Progenitor cell of endocrine pancreas (in vitro differentiated cells): Measurements from ENCODE around the gene DPP4. TPM values are rescaled to one million over a fixed set of nuclear protein-coding genes. Genes with fewer than 3 reads are reported as not detected.
"Not testable (repeated sequence)": the region's sequence is repeated elsewhere in the genome, so short reads cannot be mapped to it uniquely, and the experiment has no call there.

ENCODE experiments used
- DNase-seq: peaks from one replicate; pipeline ENCODE4 v3.0.0; 2021; ENCODE audit warnings: low spot score; ENCODE audit not compliant: unreplicated experiment
- H3K27ac Mint-ChIP-seq: 2 replicates; pipeline ENCODE4 v1.8.0; 2021; ENCODE audit warnings: mild to moderate bottlenecking, moderate library complexity, mixed read lengths
- H3K27me3 Mint-ChIP-seq: 2 replicates; pipeline ENCODE4 v1.8.0; 2021; ENCODE audit warnings: mixed read lengths
- H3K36me3 Mint-ChIP-seq: 2 replicates; pipeline ENCODE4 v1.8.0; 2022; ENCODE audit warnings: mixed read lengths; ENCODE audit not compliant: insufficient read depth
- H3K4me1 Mint-ChIP-seq: 2 replicates; pipeline ENCODE4 v1.8.0; 2021; ENCODE audit warnings: low read depth, mixed read lengths
- H3K4me3 Mint-ChIP-seq: 2 replicates; pipeline ENCODE4 v1.8.0; 2021; ENCODE audit warnings: low read depth, mild to moderate bottlenecking, moderate library complexity, mixed read lengths
- H3K9me3 Mint-ChIP-seq: 2 replicates; pipeline ENCODE4 v1.8.0; 2021; ENCODE audit warnings: low read depth, mixed read lengths
- CTCF ChIP-seq: fragments of 200-600 bp; sonication (generic); IDR thresholded peaks from one replicate; pipeline ENCODE4 v1.5.0; 2021; ENCODE audit warnings: antibody characterized with exemption, mild to moderate bottlenecking; ENCODE audit not compliant: unreplicated experiment
- total RNA-seq: library from RNA; stranded (reverse); gene quantifications from 2 replicates; pipeline ENCODE4 v1.2.1, GENCODE V29; 2021

DPP4 gene
- total RNA-seq, 1 donor from 2014 or later: 3.2 TPM

- no peak for TF ChIP-seq CTCF
- peaks cover 3% of the 10 kb centered on the region for H3K27me3 Mint-ChIP-seq
- no peak for DNase-seq
- H3K4me3 Mint-ChIP-seq: no peak overlapping the region
- H3K27ac Mint-ChIP-seq: no peak overlapping the region
- no peaks in the 10 kb centered on the region for H3K36me3 Mint-ChIP-seq
- no peaks in the 10 kb centered on the region for H3K9me3 Mint-ChIP-seq
- no peaks in the 10 kb centered on the region for H3K4me1 Mint-ChIP-seq
These were observed 113.0 kb downstream of the DPP4 start for GRCh38 chr2:161961061-161961460.

DNA sequence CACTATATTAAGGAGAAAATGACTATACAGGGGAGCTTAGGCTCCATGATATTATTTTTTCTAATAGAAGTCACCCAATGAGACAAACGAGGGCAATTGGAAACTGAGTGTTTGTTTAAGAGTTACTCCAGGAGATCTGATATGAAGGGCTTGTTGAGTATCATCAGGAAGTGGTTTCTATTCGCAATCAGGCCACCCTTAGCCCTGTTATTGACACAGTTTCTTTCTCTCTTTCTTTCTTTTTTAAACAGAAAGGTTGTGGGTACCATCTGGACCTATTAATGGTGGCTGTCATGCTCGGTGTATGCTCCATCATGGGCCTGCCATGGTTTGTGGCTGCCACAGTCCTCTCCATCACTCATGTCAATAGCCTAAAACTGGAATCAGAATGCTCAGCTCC is 117.3 kb downstream of the DPP4 start:
- no peak for DNase-seq
- no peak overlapping the region for H3K27ac Mint-ChIP-seq
- no peaks in the 10 kb centered on the region for H3K4me1 Mint-ChIP-seq
- H3K27me3 Mint-ChIP-seq: peaks cover 12% of the 10 kb centered on the region
- H3K36me3 Mint-ChIP-seq: no peaks in the 10 kb centered on the region
- no peaks in the 10 kb centered on the region for H3K9me3 Mint-ChIP-seq
- no peak for TF ChIP-seq CTCF
- H3K4me3 Mint-ChIP-seq: no peak overlapping the region

GRCh38 chr2:161955211-161955610 is 118.8 kb downstream of the DPP4 start:
- H3K4me1 Mint-ChIP-seq: no peaks in the 10 kb centered on the region
- H3K36me3 Mint-ChIP-seq: no peaks in the 10 kb centered on the region
- peaks cover 12% of the 10 kb centered on the region for H3K27me3 Mint-ChIP-seq
- no peaks in the 10 kb centered on the region for H3K9me3 Mint-ChIP-seq
- H3K27ac Mint-ChIP-seq: no peak overlapping the region
- DNase-seq: no peak
- no peak overlapping the region for H3K4me3 Mint-ChIP-seq
- no peak for TF ChIP-seq CTCF

DNA sequence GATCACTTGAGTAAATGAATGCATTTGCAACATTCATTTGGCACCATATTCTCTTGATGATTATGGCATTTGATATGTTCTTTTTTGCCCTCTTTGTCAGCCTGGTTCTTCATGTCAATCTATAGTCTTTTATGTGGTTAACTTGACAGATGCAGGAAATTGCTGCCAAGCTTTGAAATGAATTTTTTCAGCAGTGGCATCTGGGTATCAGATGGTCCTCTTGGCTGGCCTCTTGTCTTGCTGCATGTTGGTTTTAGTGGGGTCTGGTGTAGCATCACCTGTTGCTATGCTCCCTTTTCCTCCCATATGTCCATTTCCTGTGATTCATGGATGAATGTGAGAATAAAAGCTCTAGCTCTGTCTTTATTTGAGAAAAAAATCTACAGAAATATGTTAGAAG is 119.9 kb downstream of the DPP4 start:
- H3K4me3 Mint-ChIP-seq: no peak overlapping the region
- H3K4me1 Mint-ChIP-seq: no peaks in the 10 kb centered on the region
- H3K27ac Mint-ChIP-seq: no peak overlapping the region
- peaks cover 8% of the 10 kb centered on the region for H3K27me3 Mint-ChIP-seq
- no peak for DNase-seq
- no peaks in the 10 kb centered on the region for H3K36me3 Mint-ChIP-seq
- TF ChIP-seq CTCF: no peak
- no peaks in the 10 kb centered on the region for H3K9me3 Mint-ChIP-seq

DNA sequence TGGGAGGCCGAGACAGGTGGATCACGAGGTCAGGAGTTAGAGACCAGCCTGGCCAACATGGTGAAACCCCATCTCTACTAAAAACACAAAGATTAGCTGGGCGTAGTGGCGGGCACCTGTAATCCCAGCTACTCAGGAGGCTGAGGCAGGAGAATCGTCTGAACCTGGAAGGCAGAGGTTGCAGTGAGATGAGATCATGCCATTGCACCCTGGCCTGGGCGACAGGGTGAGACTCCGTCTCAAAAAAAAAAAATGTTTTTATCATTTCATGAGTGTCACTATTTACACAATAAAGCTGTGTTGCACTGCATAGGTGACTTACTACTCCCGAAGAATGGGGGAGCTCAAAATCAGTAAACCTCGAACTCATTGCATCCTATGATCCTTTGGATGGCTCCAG is 120.6 kb downstream of the DPP4 start:
- not testable (repeated sequence) for H3K27me3 Mint-ChIP-seq, H3K9me3 Mint-ChIP-seq, DNase-seq, H3K27ac Mint-ChIP-seq, H3K4me1 Mint-ChIP-seq, H3K36me3 Mint-ChIP-seq, H3K4me3 Mint-ChIP-seq

DNA sequence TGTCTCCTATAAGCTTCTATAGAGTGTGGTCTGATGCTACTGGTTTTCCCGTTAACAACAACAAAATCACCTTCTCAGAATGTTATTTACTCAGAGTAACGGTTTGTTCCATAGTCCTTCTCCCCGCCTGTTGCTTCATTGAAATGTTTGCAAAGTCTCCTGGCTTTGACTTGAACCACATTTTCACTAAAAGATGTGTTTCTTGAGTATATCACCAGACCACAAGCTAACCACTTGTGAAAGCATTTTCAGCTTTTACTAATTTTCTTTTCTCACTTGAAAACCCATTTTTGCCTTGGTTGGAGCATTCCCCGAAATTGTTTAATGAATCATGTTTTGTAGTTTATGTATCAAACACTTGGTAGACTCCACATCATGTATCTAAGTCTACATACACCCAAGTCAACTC is 121.2 kb downstream of the DPP4 start:
- Mint-ChIP-seq H3K4me1 (peaks cover 4% of the 10 kb centered on the region), H3K27me3 (peaks cover 11% of the 10 kb centered on the region), H3K9me3 (no peaks in the 10 kb centered on the region), H3K36me3 (no peaks in the 10 kb centered on the region), H3K27ac (no peak overlapping the region), H3K4me3 (no peak overlapping the region)
- no peak for TF ChIP-seq CTCF
- no peak for DNase-seq
